ENCODE measurements around the gene AGER. TPM values are rescaled to one million over a fixed set of nuclear protein-coding genes. Genes with fewer than 3 reads are reported as not detected.
"Not testable (repeated sequence)": the region's sequence is repeated elsewhere in the genome, so short reads cannot be mapped to it uniquely, and the experiment has no call there.

AGER gene
- total and polyA plus RNA-seq, 4 donors = 1.4 to 16.5 (median 9.6) TPM

GRCh38 chr6:32195652-32195901, 11.5 kb upstream of the AGER start:
- Histone ChIP-seq H3K36me3 (ENCODE audit: control insufficient read depth in 1 of 2, insufficient read depth in 2 of 2, low read length in 1 of 2) (no peaks in the 10 kb centered on the region), H3K27me3 (ENCODE audit: control insufficient read depth in 1 of 2, insufficient read depth in 2 of 2, low read length in 1 of 2) (no peaks in the 10 kb centered on the region), H3K4me3 (ENCODE audit: low read length in 2 of 2) (no peak overlapping the region), H3K4me1 (ENCODE audit: control insufficient read depth in 1 of 2, insufficient read depth in 2 of 2, low read length in 2 of 2) (no peaks in the 10 kb centered on the region), H3K9me3 (ENCODE audit: control insufficient read depth, low read length) (no peaks in the 10 kb centered on the region), H3K27ac (ENCODE audit: low read depth in 1 of 2, low read length in 2 of 2) (no peak overlapping the region)
- DNase-seq = peak; percentile 100
- peak; percentile 96 for ATAC-seq (ENCODE audit: low FRiP score)
- WGBS, 2 donors = 0% methylated on average over 24 to 25 of the region's 25 CpGs
- intact Hi-C loops (cut with DNase I) = loop anchor here (5.0 to 10.0 kb wide), 3 partner anchors 777 to 1009 kb away; partner anchors contain the start of genes HSD17B8 (in 1 of the 2), RING1 (in 1 of the 2), RXRB (in 1 of the 2) and SLC39A7 (in 1 of the 2)

- ATAC-seq (ENCODE audit: low FRiP score) = no peak
- no peak for DNase-seq
- H3K9me3 ChIP-seq (ENCODE audit: control insufficient read depth, low read length) = no peaks in the 10 kb centered on the region
- H3K4me3 ChIP-seq (ENCODE audit: low read length in 2 of 2) = no peak overlapping the region
- WGBS, 2 donors = 15 to 16% methylated on average over 15 of the region's 15 CpGs
- no peaks in the 10 kb centered on the region for H3K36me3 ChIP-seq (ENCODE audit: control insufficient read depth in 1 of 2, insufficient read depth in 2 of 2, low read length in 1 of 2)
- no peaks in the 10 kb centered on the region for H3K27me3 ChIP-seq (ENCODE audit: control insufficient read depth in 1 of 2, insufficient read depth in 2 of 2, low read length in 1 of 2)
- peak overlapping the region; percentile 65 to 89 for H3K27ac ChIP-seq (ENCODE audit: low read depth in 1 of 2, low read length in 2 of 2)
- H3K4me1 ChIP-seq (ENCODE audit: control insufficient read depth in 1 of 2, insufficient read depth in 2 of 2, low read length in 2 of 2) = no peaks in the 10 kb centered on the region
- intact Hi-C loops (cut with DNase I) = loop anchor here (5.0 to 10.0 kb wide), 3 partner anchors 777 to 1010 kb away; partner anchors contain the start of genes HSD17B8 (in 1 of the 2), RING1 (in 1 of the 2), RXRB (in 1 of the 2) and SLC39A7 (in 1 of the 2)
Measured at GRCh38 chr6:32194825-32195651, 11.0 kb upstream of the AGER start.

GRCh38 chr6:32194388-32194787, 10.3 kb upstream of the AGER start:
- intact Hi-C loops (cut with DNase I) = loop anchor here (10.0 kb wide), 2 partner anchors 780 to 1010 kb away; partner anchors contain the start of genes HSD17B8 (in 1 of the 2), RING1 (in 1 of the 2), RXRB (in 1 of the 2) and SLC39A7 (in 1 of the 2)
- H3K27ac ChIP-seq (ENCODE audit: low read depth in 1 of 2, low read length in 2 of 2) = no peak overlapping the region
- ATAC-seq (ENCODE audit: low FRiP score) (no peak), DNase-seq (no peak)
- WGBS, 2 donors = 88 to 91% methylated on average over 4 of the region's 4 CpGs
- H3K9me3 ChIP-seq (ENCODE audit: control insufficient read depth, low read length) = no peaks in the 10 kb centered on the region
- no peak overlapping the region for H3K4me3 ChIP-seq (ENCODE audit: low read length in 2 of 2)
- no peaks in the 10 kb centered on the region for H3K4me1 ChIP-seq (ENCODE audit: control insufficient read depth in 1 of 2, insufficient read depth in 2 of 2, low read length in 2 of 2)
- no peaks in the 10 kb centered on the region for H3K36me3 ChIP-seq (ENCODE audit: control insufficient read depth in 1 of 2, insufficient read depth in 2 of 2, low read length in 1 of 2)
- H3K27me3 ChIP-seq (ENCODE audit: control insufficient read depth in 1 of 2, insufficient read depth in 2 of 2, low read length in 1 of 2) = no peaks in the 10 kb centered on the region

- H3K36me3 ChIP-seq (ENCODE audit: control insufficient read depth in 1 of 2, insufficient read depth in 2 of 2, low read length in 1 of 2); H3K4me3 ChIP-seq (ENCODE audit: low read length in 2 of 2); H3K27me3 ChIP-seq (ENCODE audit: control insufficient read depth in 1 of 2, insufficient read depth in 2 of 2, low read length in 1 of 2); DNase-seq; ATAC-seq (ENCODE audit: low FRiP score); H3K9me3 ChIP-seq (ENCODE audit: control insufficient read depth, low read length); H3K27ac ChIP-seq (ENCODE audit: low read depth in 1 of 2, low read length in 2 of 2); H3K4me1 ChIP-seq (ENCODE audit: control insufficient read depth in 1 of 2, insufficient read depth in 2 of 2, low read length in 2 of 2): not testable (repeated sequence)
- WGBS, 2 donors = 83 to 85% methylated on average over 13 of the region's 13 CpGs
- intact Hi-C loops (cut with DNase I) = loop anchor here (10.0 kb wide), 2 partner anchors 782 to 1012 kb away; partner anchors contain the start of genes HSD17B8 (in 1 of the 2), RING1 (in 1 of the 2), RXRB (in 1 of the 2) and SLC39A7 (in 1 of the 2)
Measured at GRCh38 chr6:32193096-32193495, 9.0 kb upstream of the AGER start.

GRCh38 chr6:32192608-32193039, 8.6 kb upstream of the AGER start, which contains the start of gene GPSM3:
TSS of gene GPSM3 (minus strand) at chr6:32192643. CDS start at chr6:32192513, 130 bp downstream.
- intact Hi-C loops (cut with DNase I) = loop anchor here (10.0 kb wide), 2 partner anchors 782 to 1012 kb away; partner anchors contain the start of genes HSD17B8 (in 1 of the 2), RING1 (in 1 of the 2), RXRB (in 1 of the 2) and SLC39A7 (in 1 of the 2)
- Histone ChIP-seq H3K4me3 (ENCODE audit: low read length in 2 of 2) (no peak within 1 kb of the TSS), H3K36me3 (ENCODE audit: control insufficient read depth in 1 of 2, insufficient read depth in 2 of 2, low read length in 1 of 2) (no peaks in the 10 kb centered on the region), H3K27ac (ENCODE audit: low read depth in 1 of 2, low read length in 2 of 2) (no peak within 1 kb of the TSS), H3K9me3 (ENCODE audit: control insufficient read depth, low read length) (no peaks in the 10 kb centered on the region), H3K27me3 (ENCODE audit: control insufficient read depth in 1 of 2, insufficient read depth in 2 of 2, low read length in 1 of 2) (no peaks in the 10 kb centered on the region), H3K4me1 (ENCODE audit: control insufficient read depth in 1 of 2, insufficient read depth in 2 of 2, low read length in 2 of 2) (no peaks in the 10 kb centered on the region)
- DNase-seq (peak in 1 of 2 donors; percentile 79), ATAC-seq (ENCODE audit: low FRiP score) (no peak)
- WGBS, 2 donors = 25 to 27% methylated on average over 4 to 5 of the region's 5 CpGs

GRCh38 chr6:32191696-32192607, 7.9 kb upstream of the AGER start:
- no peaks in the 10 kb centered on the region for H3K36me3 ChIP-seq (ENCODE audit: control insufficient read depth in 1 of 2, insufficient read depth in 2 of 2, low read length in 1 of 2)
- no peak overlapping the region for H3K4me3 ChIP-seq (ENCODE audit: low read length in 2 of 2)
- ATAC-seq (ENCODE audit: low FRiP score) (no peak), DNase-seq (no peak)
- no peaks in the 10 kb centered on the region for H3K27me3 ChIP-seq (ENCODE audit: control insufficient read depth in 1 of 2, insufficient read depth in 2 of 2, low read length in 1 of 2)
- 72 to 75% methylated on average over 15 of the region's 15 CpGs for WGBS, 2 donors
- no peaks in the 10 kb centered on the region for H3K4me1 ChIP-seq (ENCODE audit: control insufficient read depth in 1 of 2, insufficient read depth in 2 of 2, low read length in 2 of 2)
- H3K9me3 ChIP-seq (ENCODE audit: control insufficient read depth, low read length) = no peaks in the 10 kb centered on the region
- H3K27ac ChIP-seq (ENCODE audit: low read depth in 1 of 2, low read length in 2 of 2) = no peak overlapping the region
- intact Hi-C loops (cut with DNase I) = loop anchor here (10.0 kb wide), 2 partner anchors 783 to 1013 kb away; partner anchors contain the start of genes HSD17B8 (in 1 of the 2), RING1 (in 1 of the 2), RXRB (in 1 of the 2) and SLC39A7 (in 1 of the 2)

- DNase-seq (no peak), ATAC-seq (ENCODE audit: low FRiP score) (no peak)
- Histone ChIP-seq H3K36me3 (ENCODE audit: control insufficient read depth in 1 of 2, insufficient read depth in 2 of 2, low read length in 1 of 2) (no peaks in the 10 kb centered on the region), H3K4me1 (ENCODE audit: control insufficient read depth in 1 of 2, insufficient read depth in 2 of 2, low read length in 2 of 2) (no peaks in the 10 kb centered on the region), H3K27ac (ENCODE audit: low read depth in 1 of 2, low read length in 2 of 2) (peak overlapping the region in 1 of 2 donors; percentile 76), H3K4me3 (ENCODE audit: low read length in 2 of 2) (no peak overlapping the region), H3K27me3 (ENCODE audit: control insufficient read depth in 1 of 2, insufficient read depth in 2 of 2, low read length in 1 of 2) (no peaks in the 10 kb centered on the region), H3K9me3 (ENCODE audit: control insufficient read depth, low read length) (no peaks in the 10 kb centered on the region)
- intact Hi-C loops (cut with DNase I) = loop anchor here (10.0 kb wide), 2 partner anchors 784 to 1014 kb away; partner anchors contain the start of genes HSD17B8 (in 1 of the 2), RING1 (in 1 of the 2), RXRB (in 1 of the 2) and SLC39A7 (in 1 of the 2)
- 70 to 76% methylated on average over 8 of the region's 8 CpGs for WGBS, 2 donors
Measured at GRCh38 chr6:32190911-32191677, 7.0 kb upstream of the AGER start.

Measured in aorta (tissue), 5 donors.